Hematopoietic multipotent progenitor cell (in vitro differentiated cells): Measurements from ENCODE around the gene CPPED1. TPM values are rescaled to one million over a fixed set of nuclear protein-coding genes. Genes with fewer than 3 reads are reported as not detected.

Experiments
- DNase-seq, 3 donors: peaks; one replicate each; pipeline ENCODE4 v3.0.0-alpha.2; 2011 to 2015; ENCODE audit warnings: low read depth in 2 of 3, low spot score in 2 of 3
- total RNA-seq: library from RNA; depleted of rRNA; stranded (reverse); fragments of >200 nt; gene quantifications from one replicate; pipeline ENCODE4 v1.2.3, GENCODE V29; 2012

CPPED1 gene
- total RNA-seq, 1 donor = 40.9 TPM

- DNase-seq = no peak
Observed at GRCh38 chr16:12742741-12743140, 60.9 kb downstream of the CPPED1 start.

GRCh38 chr16:12740986-12741610 lies 62.6 kb downstream of the CPPED1 start:
- DNase-seq = no peak

- DNase-seq = no peak
Observed at GRCh38 chr16:12739738-12740137, 63.9 kb downstream of the CPPED1 start.

GRCh38 chr16:12737563-12737962 lies 66.1 kb downstream of the CPPED1 start:
- DNase-seq = no peak

GRCh38 chr16:12735805-12736204 lies 67.9 kb downstream of the CPPED1 start:
- no peak for DNase-seq

- DNase-seq = no peak
Observed at GRCh38 chr16:12732600-12732999, 71.1 kb downstream of the CPPED1 start.

- no peak for DNase-seq
Observed at GRCh38 chr16:12729448-12729847, 74.2 kb downstream of the CPPED1 start.

- no peak for DNase-seq
Observed at GRCh38 chr16:12728469-12728868, 75.2 kb downstream of the CPPED1 start.

- DNase-seq = no peak
Observed at GRCh38 chr16:12724226-12724625, 79.5 kb downstream of the CPPED1 start.

GRCh38 chr16:12723681-12724080 lies 80.0 kb downstream of the CPPED1 start:
- DNase-seq = no peak

- no peak for DNase-seq
Observed at GRCh38 chr16:12721841-12722421, 81.8 kb downstream of the CPPED1 start.

GRCh38 chr16:12719972-12720371 lies 83.7 kb downstream of the CPPED1 start:
- DNase-seq = no peak

- DNase-seq = no peak
Observed at GRCh38 chr16:12716658-12717057, 87.0 kb downstream of the CPPED1 start.

- no peak for DNase-seq
Observed at GRCh38 chr16:12709807-12710206, 93.9 kb downstream of the CPPED1 start.

GRCh38 chr16:12708266-12708665 lies 95.4 kb downstream of the CPPED1 start:
- DNase-seq = no peak

GRCh38 chr16:12706628-12707027 lies 97.1 kb downstream of the CPPED1 start:
- no peak for DNase-seq

GRCh38 chr16:12704492-12705111 lies 99.1 kb downstream of the CPPED1 start:
- no peak for DNase-seq

- DNase-seq = no peak
Observed at GRCh38 chr16:12703935-12704334, 99.8 kb downstream of the CPPED1 start.

- DNase-seq = no peak
Observed at GRCh38 chr16:12700161-12700560, 103.5 kb downstream of the CPPED1 start.

- DNase-seq = no peak
Observed at GRCh38 chr16:12699161-12699560, 104.5 kb downstream of the CPPED1 start.

- no peak for DNase-seq
Observed at GRCh38 chr16:12697437-12697836, 106.2 kb downstream of the CPPED1 start.

GRCh38 chr16:12695454-12695853 lies 108.2 kb downstream of the CPPED1 start:
- no peak for DNase-seq
